ENCODE results near the gene RYR1.

The RYR1 gene

DNA sequence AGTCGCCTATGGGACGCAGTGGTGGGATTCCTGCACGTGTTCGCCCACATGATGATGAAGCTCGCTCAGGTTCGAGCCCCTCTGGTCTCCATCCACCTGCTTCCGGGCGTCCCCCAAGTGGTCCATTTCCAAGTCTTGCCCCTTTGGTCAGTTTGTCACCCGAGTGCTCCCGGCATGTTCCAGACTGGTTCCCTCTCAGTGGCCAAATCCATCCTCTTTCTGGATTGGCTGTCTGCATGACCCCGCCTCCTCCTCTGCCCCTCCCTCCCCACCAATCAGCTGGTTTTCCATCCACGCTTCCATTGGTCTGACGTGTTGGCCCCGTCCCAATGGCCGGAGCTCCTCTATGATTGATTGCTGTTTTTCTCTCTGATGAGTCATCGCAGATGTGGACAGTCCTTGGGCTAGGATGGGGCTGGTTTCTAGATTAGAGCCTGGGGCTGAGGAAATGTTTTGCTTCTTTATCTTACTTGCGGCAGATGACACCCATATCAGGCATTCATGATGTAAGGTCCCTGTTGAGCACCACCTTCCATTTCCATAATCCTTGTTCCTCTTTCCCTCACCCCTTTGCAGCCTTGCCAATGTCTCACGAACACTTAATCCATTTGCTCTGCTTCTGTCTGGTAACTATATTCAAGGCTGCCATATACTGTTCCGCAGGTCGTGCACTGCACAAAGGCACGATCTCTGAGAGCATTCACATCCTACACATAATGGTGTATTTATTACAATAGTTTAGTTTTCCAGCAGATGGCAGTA, 110.5 kb downstream of the RYR1 start:
- H3K9me3 ChIP-seq (ENCODE audit: severe bottlenecking) = no peaks in the 10 kb centered on the region
- peak overlapping the region; percentile 80 for H3K27ac ChIP-seq (ENCODE audit: poor library complexity, severe bottlenecking)
- ATAC-seq (ENCODE audit: low read depth) (peak; percentile 91), DNase-seq (ENCODE audit: low spot score) (peak; percentile 91)
- H3K4me1 ChIP-seq (ENCODE audit: insufficient read depth, poor library complexity, severe bottlenecking) = peaks cover 8% of the 10 kb centered on the region
- H3K4me3 ChIP-seq (ENCODE audit: severe bottlenecking) = peak overlapping the region; percentile 22
- H3K27me3 ChIP-seq (ENCODE audit: insufficient read depth, poor library complexity, severe bottlenecking) = no peaks in the 10 kb centered on the region
- TF ChIP-seq, protein P1, sequence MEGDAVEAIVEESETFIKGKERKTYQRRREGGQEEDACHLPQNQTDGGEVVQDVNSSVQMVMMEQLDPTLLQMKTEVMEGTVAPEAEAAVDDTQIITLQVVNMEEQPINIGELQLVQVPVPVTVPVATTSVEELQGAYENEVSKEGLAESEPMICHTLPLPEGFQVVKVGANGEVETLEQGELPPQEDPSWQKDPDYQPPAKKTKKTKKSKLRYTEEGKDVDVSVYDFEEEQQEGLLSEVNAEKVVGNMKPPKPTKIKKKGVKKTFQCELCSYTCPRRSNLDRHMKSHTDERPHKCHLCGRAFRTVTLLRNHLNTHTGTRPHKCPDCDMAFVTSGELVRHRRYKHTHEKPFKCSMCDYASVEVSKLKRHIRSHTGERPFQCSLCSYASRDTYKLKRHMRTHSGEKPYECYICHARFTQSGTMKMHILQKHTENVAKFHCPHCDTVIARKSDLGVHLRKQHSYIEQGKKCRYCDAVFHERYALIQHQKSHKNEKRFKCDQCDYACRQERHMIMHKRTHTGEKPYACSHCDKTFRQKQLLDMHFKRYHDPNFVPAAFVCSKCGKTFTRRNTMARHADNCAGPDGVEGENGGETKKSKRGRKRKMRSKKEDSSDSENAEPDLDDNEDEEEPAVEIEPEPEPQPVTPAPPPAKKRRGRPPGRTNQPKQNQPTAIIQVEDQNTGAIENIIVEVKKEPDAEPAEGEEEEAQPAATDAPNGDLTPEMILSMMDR (IDR thresholded peaks at IDR 0.05; ENCODE audit: poor library complexity, severe bottlenecking) = peak; percentile 90
- H3K36me3 ChIP-seq (ENCODE audit: low read depth) = no peaks in the 10 kb centered on the region

DNA sequence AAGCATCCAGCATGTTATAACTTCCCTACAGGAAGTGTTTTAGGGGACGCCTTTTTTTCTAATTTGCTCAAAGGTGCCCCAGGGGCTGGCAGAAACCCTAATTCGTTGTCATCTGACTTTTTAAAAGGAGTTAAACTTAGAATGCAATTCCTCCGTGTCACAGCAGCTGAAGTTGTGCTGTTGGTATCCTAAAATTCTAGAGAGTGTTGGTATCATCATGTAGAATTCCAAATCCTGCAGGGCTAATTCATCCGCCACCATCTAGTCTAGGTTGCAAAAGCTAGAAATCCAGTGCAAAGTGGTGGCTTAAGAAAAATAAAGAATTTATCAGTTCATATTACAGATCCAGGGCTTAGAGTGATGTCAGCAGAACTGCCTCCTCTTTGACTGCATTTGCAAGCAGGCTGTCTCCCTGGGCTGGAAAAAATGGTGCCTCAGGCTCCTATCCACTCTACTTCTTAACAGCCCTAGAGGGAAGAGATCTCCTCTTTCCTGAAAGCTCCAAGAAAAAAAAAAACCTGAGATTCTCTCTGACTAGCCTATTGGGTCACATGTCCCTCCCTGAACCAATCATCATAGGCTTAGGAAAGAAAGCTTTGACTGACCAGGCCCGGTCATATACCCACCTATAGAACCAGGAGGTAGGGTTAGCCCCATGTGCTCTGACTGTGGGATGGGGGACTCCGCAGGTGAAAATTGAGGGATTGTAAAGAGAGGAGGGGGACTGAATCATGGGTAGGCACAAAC, 111.3 kb downstream of the RYR1 start:
- Histone ChIP-seq H3K36me3 (ENCODE audit: low read depth) (no peaks in the 10 kb centered on the region), H3K4me1 (ENCODE audit: insufficient read depth, poor library complexity, severe bottlenecking) (peaks cover 8% of the 10 kb centered on the region), H3K9me3 (ENCODE audit: severe bottlenecking) (no peaks in the 10 kb centered on the region), H3K4me3 (ENCODE audit: severe bottlenecking) (no peak overlapping the region), H3K27ac (ENCODE audit: poor library complexity, severe bottlenecking) (peak overlapping the region; percentile 80), H3K27me3 (ENCODE audit: insufficient read depth, poor library complexity, severe bottlenecking) (no peaks in the 10 kb centered on the region)
- TF ChIP-seq, protein P1 (IDR thresholded peaks at IDR 0.05; ENCODE audit: poor library complexity, severe bottlenecking) = peak; percentile 67
- DNase-seq (ENCODE audit: low spot score) = no peak
- ATAC-seq (ENCODE audit: low read depth) = no peak

DNA sequence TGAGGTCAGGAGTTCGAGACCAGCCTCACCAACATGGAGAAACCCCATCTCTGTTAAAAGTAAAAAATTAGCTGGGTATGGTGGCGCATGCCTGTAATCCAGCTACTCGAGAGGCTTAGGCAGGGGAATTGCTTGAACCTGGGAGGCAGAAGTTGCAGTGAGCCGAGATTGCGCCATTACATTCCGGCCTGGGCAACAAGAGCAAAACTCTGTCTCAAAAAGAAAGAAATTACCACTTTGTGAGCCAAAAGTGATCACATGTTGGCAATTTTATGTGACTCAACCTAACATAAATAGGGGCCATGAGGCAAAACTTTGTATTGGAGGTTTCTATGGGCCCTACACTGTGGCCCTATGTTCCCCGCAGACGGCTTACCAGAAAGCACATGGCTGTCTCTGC, 112.1 kb downstream of the RYR1 start:
- no peak for DNase-seq (ENCODE audit: low spot score)
- Histone ChIP-seq H3K4me3 (ENCODE audit: severe bottlenecking) (no peak overlapping the region), H3K9me3 (ENCODE audit: severe bottlenecking) (no peaks in the 10 kb centered on the region), H3K4me1 (ENCODE audit: insufficient read depth, poor library complexity, severe bottlenecking) (peaks cover 8% of the 10 kb centered on the region), H3K27ac (ENCODE audit: poor library complexity, severe bottlenecking) (peak overlapping the region; percentile 80), H3K27me3 (ENCODE audit: insufficient read depth, poor library complexity, severe bottlenecking) (no peaks in the 10 kb centered on the region), H3K36me3 (ENCODE audit: low read depth) (no peaks in the 10 kb centered on the region)
- TF ChIP-seq, protein P1 (IDR thresholded peaks at IDR 0.05; ENCODE audit: poor library complexity, severe bottlenecking) = no peak
- ATAC-seq (ENCODE audit: low read depth) = no peak

DNA sequence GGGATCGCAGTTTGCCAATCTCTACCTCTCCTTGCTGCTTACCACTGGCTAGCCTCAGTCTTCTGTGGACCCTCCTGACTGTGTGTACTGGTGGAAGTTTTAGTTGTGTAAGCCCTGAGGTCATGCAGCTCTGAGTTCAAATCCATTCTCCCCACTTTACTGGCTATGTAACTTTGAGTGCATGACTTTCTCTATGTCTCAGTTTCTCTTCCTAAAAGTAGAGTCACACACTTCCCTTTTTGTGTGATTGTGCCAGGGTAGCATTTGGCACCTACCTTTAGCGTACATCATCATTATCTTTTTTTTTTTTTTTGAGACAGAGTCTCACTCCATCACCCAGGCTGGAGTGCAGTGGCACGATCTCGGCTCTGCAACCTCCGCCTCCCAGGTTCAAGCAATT, 113.9 kb downstream of the RYR1 start:
- TF ChIP-seq, protein P1 (IDR thresholded peaks at IDR 0.05; ENCODE audit: poor library complexity, severe bottlenecking) = no peak
- Histone ChIP-seq H3K27ac (ENCODE audit: poor library complexity, severe bottlenecking) (no peak overlapping the region), H3K9me3 (ENCODE audit: severe bottlenecking) (no peaks in the 10 kb centered on the region), H3K36me3 (ENCODE audit: low read depth) (no peaks in the 10 kb centered on the region), H3K4me1 (ENCODE audit: insufficient read depth, poor library complexity, severe bottlenecking) (peaks cover 8% of the 10 kb centered on the region), H3K4me3 (ENCODE audit: severe bottlenecking) (no peak overlapping the region), H3K27me3 (ENCODE audit: insufficient read depth, poor library complexity, severe bottlenecking) (no peaks in the 10 kb centered on the region)
- ATAC-seq (ENCODE audit: low read depth) = no peak
- no peak for DNase-seq (ENCODE audit: low spot score)
